Panc1 (cell line): ENCODE measurements around the gene TMOD1. TPM values are rescaled to one million over a fixed set of nuclear protein-coding genes. Genes with fewer than 3 reads are reported as not detected.

Experiments used
- ATAC-seq: fragments of 200-7000 bp; cut with Tn5 transposase; 2 replicates; pipeline ENCODE4 v1.9.1; 2020; ENCODE audit warnings: mild to moderate bottlenecking, moderate library complexity
- BruUV-seq: library from RNA; stranded (reverse); fragments of 400-500 nt; replicated peaks from 2 replicates; lab custom pipeline; 2021; lab: Mats Ljungman, UMichigan
- CTCF ChIA-PET: fragments of 300-600 bp; sonication (Branson Sonifier 250); formaldehyde crosslinking; loops from one replicate; lab custom pipeline; 2022; ENCODE audit warnings: antibody characterized with exemption; lab: Charles Lee
- POLR2A ChIA-PET: fragments of 300-600 bp; sonication (Branson Sonifier 250); formaldehyde crosslinking; loops from one replicate; lab custom pipeline; 2022; ENCODE audit warnings: antibody characterized with exemption; lab: Charles Lee
- DNase-seq: peaks from one replicate; pipeline ENCODE4 v3.0.0-alpha.2; 2010; ENCODE audit warnings: low read depth, low spot score
- H3K27ac ChIP-seq: 2 replicates; pipeline ENCODE4 v1.5.1; 2011; ENCODE audit warnings: mild to moderate bottlenecking, low read length, inconsistent platforms
- H3K27me3 ChIP-seq: fragments of 200-500 bp; sonication (Bioruptor generic); 2 replicates; pipeline ENCODE4 v1.6.0; 2014; ENCODE audit warnings: low read length, inconsistent platforms; ENCODE audit not compliant: control insufficient read depth, insufficient read depth
- H3K36me3 ChIP-seq: fragments of 200-500 bp; sonication (Bioruptor generic); 2 replicates; pipeline ENCODE4 v1.5.1; 2014; ENCODE audit warnings: inconsistent platforms, mild to moderate bottlenecking, low read length, moderate library complexity; ENCODE audit not compliant: control insufficient read depth, insufficient read depth
- H3K4me1 ChIP-seq: 2 replicates; pipeline ENCODE4 v1.5.1; 2011; ENCODE audit warnings: inconsistent platforms, mild to moderate bottlenecking, low read length, moderate library complexity; ENCODE audit not compliant: control insufficient read depth, insufficient read depth
- H3K4me3 ChIP-seq, 2 experiments: 2 replicates each; pipeline ENCODE4 v1.5.1; 2011 to 2012; ENCODE audit warnings: low read depth in 2 of 2, low read length in 2 of 2, mild to moderate bottlenecking in 2 of 2, inconsistent platforms in 1 of 2, moderate library complexity in 1 of 2
- H3K9me3 ChIP-seq: fragments of 200-500 bp; sonication (Bioruptor generic); 2 replicates; pipeline ENCODE4 v1.5.1; 2014; ENCODE audit warnings: low read depth, mild to moderate bottlenecking, inconsistent platforms, low read length, moderate library complexity; ENCODE audit not compliant: control insufficient read depth, insufficient read depth
- POLR2AphosphoS5 ChIP-seq: IDR thresholded peaks from 2 replicates; pipeline ENCODE4 v1.6.1; 2012; ENCODE audit warnings: mild to moderate bottlenecking, low read depth, low read length, moderate library complexity
- SIN3A ChIP-seq: IDR thresholded peaks from 2 replicates; pipeline ENCODE4 v1.6.1; 2012; ENCODE audit warnings: low read depth, mild to moderate bottlenecking, low read length, moderate library complexity, borderline replicate concordance; ENCODE audit not compliant: insufficient read depth
- TCF7L2 ChIP-seq: IDR thresholded peaks from 2 replicates; pipeline ENCODE4 v1.6.1; 2011; ENCODE audit warnings: mild to moderate bottlenecking, low read depth, low read length, inconsistent platforms
- in situ Hi-C: cut with HindIII; loops from 2 replicates; pipeline ENCODE4 v1.10.0; 2016; ENCODE audit warnings: low sequenced_read_pairs, low pct_unique_long_range_greater_than_20kb
- intact Hi-C: fragments of 100-400 bp; cut with micrococcal nuclease; formaldehyde crosslinking; loops from one replicate; pipeline ENCODE4 v1.10.0; 2022; ENCODE audit not compliant: unreplicated experiment
- total RNA-seq: library from RNA; stranded (reverse); gene quantifications from one replicate; pipeline ENCODE4 v1.2.1, GENCODE V29; 2021; ENCODE audit not compliant: unreplicated experiment
- TF ChIP-seq, protein P1 (sequence below), 2 experiments: IDR thresholded peaks; 2 replicates each; pipeline ENCODE4 v1.6.1; 2011 to 2012; ENCODE audit warnings: low read depth in 2 of 2, control low read depth in 1 of 2, low read length in 1 of 2, mild to moderate bottlenecking in 1 of 2, moderate library complexity in 1 of 2; ENCODE audit not compliant: insufficient read depth in 1 of 2
- TF ChIP-seq, protein P2 (sequence below): fragments of 450-650 bp; IDR thresholded peaks from 2 replicates; pipeline ENCODE4 v1.5.1; 2017; ENCODE audit warnings: mild to moderate bottlenecking

The TMOD1 gene
- total RNA-seq, 1 experiment from 2014 or later: 1.4 TPM

DNA sequence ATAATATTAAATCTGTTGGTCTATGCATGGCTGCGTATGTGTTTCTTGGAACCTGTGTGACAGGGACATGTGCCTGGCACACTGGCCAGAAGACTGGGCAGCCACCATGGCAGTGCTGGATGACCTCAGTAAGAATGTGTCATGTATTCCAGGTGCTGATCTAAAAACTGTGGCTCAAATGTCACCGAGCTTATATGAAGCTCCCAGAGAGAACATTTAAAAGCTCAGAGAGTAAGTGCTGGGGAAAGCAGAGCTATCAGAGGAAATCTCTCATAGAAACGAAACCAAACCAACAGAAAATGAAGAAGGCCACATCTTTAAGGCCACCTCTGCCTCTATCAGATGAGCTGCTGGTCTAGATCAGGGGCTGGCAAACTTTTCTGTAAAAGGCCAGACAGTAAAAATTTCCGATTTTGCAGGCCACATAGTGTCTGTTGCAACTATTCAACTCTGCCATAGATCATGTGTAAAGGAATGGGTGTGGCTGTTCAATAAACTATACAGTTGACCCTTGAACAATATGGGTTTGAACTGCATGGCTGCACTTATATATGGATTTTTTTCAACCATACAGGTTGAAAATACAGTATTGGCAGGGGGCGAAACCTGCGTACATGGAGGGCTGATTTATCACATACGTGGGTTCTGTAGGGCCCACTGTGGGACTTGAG lies 99.9 kb downstream of the TMOD1 start:
- H3K36me3 ChIP-seq: peaks cover 3% of the 10 kb centered on the region; the same call in 1 of the 2 replicates
- no peak overlapping the region for H3K4me3 ChIP-seq
- H3K27ac ChIP-seq: no peak overlapping the region
- no peaks in the 10 kb centered on the region for H3K4me1 ChIP-seq
- H3K9me3 ChIP-seq: no peaks in the 10 kb centered on the region
- DNase-seq: no peak
- POLR2A ChIA-PET: no interaction called here
- BruUV-seq: no TSS peak
- H3K27me3 ChIP-seq: no peaks in the 10 kb centered on the region
- TF ChIP-seq, protein P1, sequence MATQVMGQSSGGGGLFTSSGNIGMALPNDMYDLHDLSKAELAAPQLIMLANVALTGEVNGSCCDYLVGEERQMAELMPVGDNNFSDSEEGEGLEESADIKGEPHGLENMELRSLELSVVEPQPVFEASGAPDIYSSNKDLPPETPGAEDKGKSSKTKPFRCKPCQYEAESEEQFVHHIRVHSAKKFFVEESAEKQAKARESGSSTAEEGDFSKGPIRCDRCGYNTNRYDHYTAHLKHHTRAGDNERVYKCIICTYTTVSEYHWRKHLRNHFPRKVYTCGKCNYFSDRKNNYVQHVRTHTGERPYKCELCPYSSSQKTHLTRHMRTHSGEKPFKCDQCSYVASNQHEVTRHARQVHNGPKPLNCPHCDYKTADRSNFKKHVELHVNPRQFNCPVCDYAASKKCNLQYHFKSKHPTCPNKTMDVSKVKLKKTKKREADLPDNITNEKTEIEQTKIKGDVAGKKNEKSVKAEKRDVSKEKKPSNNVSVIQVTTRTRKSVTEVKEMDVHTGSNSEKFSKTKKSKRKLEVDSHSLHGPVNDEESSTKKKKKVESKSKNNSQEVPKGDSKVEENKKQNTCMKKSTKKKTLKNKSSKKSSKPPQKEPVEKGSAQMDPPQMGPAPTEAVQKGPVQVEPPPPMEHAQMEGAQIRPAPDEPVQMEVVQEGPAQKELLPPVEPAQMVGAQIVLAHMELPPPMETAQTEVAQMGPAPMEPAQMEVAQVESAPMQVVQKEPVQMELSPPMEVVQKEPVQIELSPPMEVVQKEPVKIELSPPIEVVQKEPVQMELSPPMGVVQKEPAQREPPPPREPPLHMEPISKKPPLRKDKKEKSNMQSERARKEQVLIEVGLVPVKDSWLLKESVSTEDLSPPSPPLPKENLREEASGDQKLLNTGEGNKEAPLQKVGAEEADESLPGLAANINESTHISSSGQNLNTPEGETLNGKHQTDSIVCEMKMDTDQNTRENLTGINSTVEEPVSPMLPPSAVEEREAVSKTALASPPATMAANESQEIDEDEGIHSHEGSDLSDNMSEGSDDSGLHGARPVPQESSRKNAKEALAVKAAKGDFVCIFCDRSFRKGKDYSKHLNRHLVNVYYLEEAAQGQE (IDR thresholded peaks at IDR 0.05; ENCODE audit: insufficient read depth in 1 of 2, low read depth in 2 of 2, low read length in 1 of 2): no peak
- no peak for TF ChIP-seq SIN3A
- TF ChIP-seq, protein P2, sequence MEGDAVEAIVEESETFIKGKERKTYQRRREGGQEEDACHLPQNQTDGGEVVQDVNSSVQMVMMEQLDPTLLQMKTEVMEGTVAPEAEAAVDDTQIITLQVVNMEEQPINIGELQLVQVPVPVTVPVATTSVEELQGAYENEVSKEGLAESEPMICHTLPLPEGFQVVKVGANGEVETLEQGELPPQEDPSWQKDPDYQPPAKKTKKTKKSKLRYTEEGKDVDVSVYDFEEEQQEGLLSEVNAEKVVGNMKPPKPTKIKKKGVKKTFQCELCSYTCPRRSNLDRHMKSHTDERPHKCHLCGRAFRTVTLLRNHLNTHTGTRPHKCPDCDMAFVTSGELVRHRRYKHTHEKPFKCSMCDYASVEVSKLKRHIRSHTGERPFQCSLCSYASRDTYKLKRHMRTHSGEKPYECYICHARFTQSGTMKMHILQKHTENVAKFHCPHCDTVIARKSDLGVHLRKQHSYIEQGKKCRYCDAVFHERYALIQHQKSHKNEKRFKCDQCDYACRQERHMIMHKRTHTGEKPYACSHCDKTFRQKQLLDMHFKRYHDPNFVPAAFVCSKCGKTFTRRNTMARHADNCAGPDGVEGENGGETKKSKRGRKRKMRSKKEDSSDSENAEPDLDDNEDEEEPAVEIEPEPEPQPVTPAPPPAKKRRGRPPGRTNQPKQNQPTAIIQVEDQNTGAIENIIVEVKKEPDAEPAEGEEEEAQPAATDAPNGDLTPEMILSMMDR: no peak
- TF ChIP-seq TCF7L2: no peak
- TF ChIP-seq POLR2AphosphoS5: no peak
- CTCF ChIA-PET: no interaction called here
- intact Hi-C loops: no loop called here
- in situ Hi-C loops: no loop called here
- no peak for ATAC-seq

DNA sequence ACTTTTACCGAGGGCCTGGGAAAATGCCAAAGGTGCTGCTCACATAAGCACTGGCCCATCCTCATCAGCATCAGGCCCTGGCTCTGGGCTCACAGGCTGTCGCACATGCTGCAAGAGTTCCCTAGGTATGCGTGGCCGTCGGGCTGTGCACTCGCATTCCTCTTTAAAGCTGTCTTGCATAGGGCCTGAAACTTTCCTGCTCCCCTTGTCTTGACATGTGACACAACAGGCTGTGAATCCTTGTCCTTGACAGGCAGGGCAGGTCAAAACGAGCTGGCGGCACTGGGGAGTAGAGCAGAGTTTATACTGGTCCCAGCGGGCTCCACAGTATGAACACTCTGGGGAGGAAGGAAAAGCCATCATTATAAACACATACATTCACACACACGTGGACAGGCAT lies 101.0 kb downstream of the TMOD1 start:
- no TSS peak for BruUV-seq
- ATAC-seq: no peak
- Histone ChIP-seq H3K4me3 (no peak overlapping the region), H3K27ac (no peak overlapping the region), H3K4me1 (no peaks in the 10 kb centered on the region), H3K9me3 (no peaks in the 10 kb centered on the region), H3K27me3 (no peaks in the 10 kb centered on the region), H3K36me3 (peaks cover 3% of the 10 kb centered on the region; the same call in 1 of the 2 replicates)
- intact Hi-C loops (no loop called here), in situ Hi-C loops (no loop called here)
- DNase-seq: no peak
- ChIA-PET CTCF (no interaction called here), POLR2A (no interaction called here)
- TF ChIP-seq, protein P2: no peak
- TF ChIP-seq TCF7L2 (no peak), SIN3A (no peak), POLR2AphosphoS5 (no peak)
- TF ChIP-seq, protein P1 (IDR thresholded peaks at IDR 0.05; ENCODE audit: insufficient read depth in 1 of 2, low read depth in 2 of 2, low read length in 1 of 2): no peak
